IMR-90 (cell line): ENCODE data around the gene FBXW11. TPM values are rescaled to one million over a fixed set of nuclear protein-coding genes. Genes with fewer than 3 reads are reported as not detected.

Experiments used
- ATAC-seq: fragments of 200-7000 bp; cut with Tn5 transposase; 2 replicates; pipeline ENCODE4 v1.9.1; 2020; ENCODE audit warnings: low read depth, mild to moderate bottlenecking, moderate library complexity
- BruUV-seq: library from RNA; stranded (reverse); fragments of 400-500 nt; replicated peaks from 2 replicates; lab custom pipeline; 2021; lab: Mats Ljungman, UMichigan
- CTCF ChIA-PET: fragments of 300-600 bp; formaldehyde crosslinking; extraction: SDS; loops from one replicate; lab custom pipeline; 2021; ENCODE audit warnings: antibody characterized with exemption; lab: Yijun Ruan, JAX
- POLR2A ChIA-PET: fragments of 300-600 bp; sonication (Branson Sonifier 250); formaldehyde crosslinking; loops from one replicate; lab custom pipeline; 2022; ENCODE audit warnings: antibody characterized with exemption; ENCODE audit not compliant: unreplicated experiment; lab: Charles Lee
- DNase-seq: peaks from one replicate; pipeline ENCODE4 v3.0.0; 2013
- H2AFZ ChIP-seq: replicated peaks from 2 replicates; pipeline ENCODE3; 2013; ENCODE audit warnings: low read length, mild to moderate bottlenecking; ENCODE audit not compliant: poor library complexity
- H2AK5ac ChIP-seq: 2 replicates; pipeline ENCODE4 v1.6.1; 2013; ENCODE audit warnings: low read depth, low read length, inconsistent platforms
- H2AK9ac ChIP-seq: replicated peaks from 2 replicates; pipeline ENCODE3; 2013; ENCODE audit warnings: mild to moderate bottlenecking, low read depth, low read length, moderate library complexity; ENCODE audit not compliant: poor library complexity
- H2BK120ac ChIP-seq: 2 replicates; pipeline ENCODE4 v1.6.1; 2013; ENCODE audit warnings: low read depth, low read length, inconsistent platforms
- H2BK15ac ChIP-seq: 3 replicates; pipeline ENCODE4 v1.6.1; 2013; ENCODE audit warnings: low read depth, low read length, inconsistent platforms
- H2BK20ac ChIP-seq: 2 replicates; pipeline ENCODE4 v1.6.1; 2013; ENCODE audit warnings: low read depth, mild to moderate bottlenecking, inconsistent platforms, low read length, moderate library complexity
- H2BK5ac ChIP-seq: 2 replicates; pipeline ENCODE4 v1.6.1; 2013; ENCODE audit warnings: mild to moderate bottlenecking, low read depth, low read length, inconsistent platforms; ENCODE audit not compliant: poor library complexity, severe bottlenecking
- H3K14ac ChIP-seq: replicated peaks from 2 replicates; pipeline ENCODE4 v1.6.1; 2013; ENCODE audit warnings: low read depth, low read length, inconsistent platforms
- H3K18ac ChIP-seq: 2 replicates; pipeline ENCODE4 v1.6.1; 2013; ENCODE audit warnings: low read depth, low read length, control low read depth
- H3K23ac ChIP-seq: 2 replicates; pipeline ENCODE4 v1.6.1; 2013; ENCODE audit warnings: low read depth, low read length, inconsistent platforms
- H3K27ac ChIP-seq: 2 replicates; pipeline ENCODE4 v1.5.1; 2013; ENCODE audit warnings: mild to moderate bottlenecking, control low read depth, low read length; ENCODE audit not compliant: insufficient read depth
- H3K27me3 ChIP-seq: 2 replicates; pipeline ENCODE4 v1.6.1; 2013; ENCODE audit warnings: low read length; ENCODE audit not compliant: control insufficient read depth, insufficient read depth
- H3K36me3 ChIP-seq: 2 replicates; pipeline ENCODE4 v1.6.1; 2013; ENCODE audit warnings: low read length, mixed read lengths; ENCODE audit not compliant: control insufficient read depth, insufficient read depth
- H3K4ac ChIP-seq: 2 replicates; pipeline ENCODE4 v1.6.1; 2013; ENCODE audit warnings: low read depth, low read length, inconsistent platforms
- H3K4me1 ChIP-seq: 2 replicates; pipeline ENCODE4 v1.6.1; 2013; ENCODE audit warnings: low read length, mixed read lengths; ENCODE audit not compliant: control insufficient read depth, insufficient read depth
- H3K4me2 ChIP-seq: 2 replicates; pipeline ENCODE4 v1.6.1; 2013; ENCODE audit warnings: low read depth, mild to moderate bottlenecking, control low read depth, low read length, moderate library complexity
- H3K4me3 ChIP-seq: 2 replicates; pipeline ENCODE4 v1.5.1; 2013; ENCODE audit warnings: low read depth, mild to moderate bottlenecking, control low read depth, low read length, moderate library complexity; ENCODE audit not compliant: insufficient read depth
- H3K56ac ChIP-seq: 2 replicates; pipeline ENCODE4 v1.6.1; 2013; ENCODE audit warnings: low read length, inconsistent platforms; ENCODE audit not compliant: insufficient read depth; ENCODE audit errors: extremely low read depth
- H3K79me1 ChIP-seq, 2 experiments: 2 replicates each; pipeline ENCODE4 v1.6.1; 2013; ENCODE audit warnings: low read length in 2 of 2, inconsistent platforms in 1 of 2, low read depth in 1 of 2
- H3K9ac ChIP-seq: 2 replicates; pipeline ENCODE4 v1.6.1; 2013; ENCODE audit warnings: low read depth, low read length, control low read depth
- H3K9me1 ChIP-seq: 2 replicates; pipeline ENCODE4 v1.6.1; 2013; ENCODE audit warnings: low read length, inconsistent platforms; ENCODE audit not compliant: insufficient read depth
- H3K9me3 ChIP-seq: 2 replicates; pipeline ENCODE4 v1.6.1; 2013; ENCODE audit warnings: low read length; ENCODE audit not compliant: control insufficient read depth, insufficient read depth
- H4K20me1 ChIP-seq: 2 replicates; pipeline ENCODE4 v1.6.1; 2013; ENCODE audit warnings: low read length, inconsistent platforms; ENCODE audit not compliant: insufficient read depth
- H4K5ac ChIP-seq: 2 replicates; pipeline ENCODE4 v1.6.1; 2013; ENCODE audit warnings: mild to moderate bottlenecking, low read depth, low read length, control low read depth
- H4K8ac ChIP-seq, 2 experiments: 2 replicates each; pipeline ENCODE4 v1.6.1; 2013; ENCODE audit warnings: low read depth in 2 of 2, low read length in 2 of 2, control low read depth in 1 of 2, inconsistent platforms in 1 of 2
- H4K91ac ChIP-seq: 2 replicates; pipeline ENCODE4 v1.6.1; 2013; ENCODE audit warnings: low read depth, low read length, inconsistent platforms; ENCODE audit not compliant: insufficient read depth
- FOS ChIP-seq: fragments of 150-350 bp; IDR thresholded peaks from 2 replicates; pipeline ENCODE4 v1.6.1; 2016; ENCODE audit warnings: low read depth, low read length
- MAZ ChIP-seq: IDR thresholded peaks from 2 replicates; pipeline ENCODE4 v1.6.1; 2012; ENCODE audit warnings: low read depth, mild to moderate bottlenecking, low read length, improper control_type of control experiment, moderate library complexity, borderline replicate concordance
- SMC3 ChIP-seq: fragments of 150-350 bp; IDR thresholded peaks from 2 replicates; pipeline ENCODE4 v1.6.1; 2016; ENCODE audit warnings: low read depth, mild to moderate bottlenecking, antibody characterized with exemption, low read length, moderate library complexity
- WGBS, 2 experiments: methylation state at CpG; one replicate each; pipeline versions ENCODE4 v1.1.5 to v1.1.7; 2013; ENCODE audit warnings: missing lambda C conversion rate in 2 of 2; ENCODE audit not compliant: insufficient read length in 1 of 2; ENCODE audit errors: extremely low coverage in 2 of 2; 5-methylcytosine and 5-hydroxymethylcytosine counted together
- dilution Hi-C: fragments of 300-500 bp; cut with HindIII; formaldehyde crosslinking; loops from one replicate; pipeline ENCODE4 v1.14.3; 2018; ENCODE audit warnings: low sequenced_read_pairs; ENCODE audit not compliant: unreplicated experiment
- in situ Hi-C: fragments of 300-500 bp; cut with MboI; formaldehyde crosslinking; loops from 3 replicates; pipeline ENCODE4 v1.14.3; 2019; ENCODE audit warnings: low sequenced_read_pairs, inconsistent platforms, mixed read lengths
- intact Hi-C: fragments of 100-400 bp; cut with micrococcal nuclease; formaldehyde crosslinking; loops from 2 replicates; pipeline ENCODE4 v1.10.0; 2022
- polyA plus RNA-seq, 3 experiments: library from polyadenylated mRNA; depleted of rRNA; stranded (reverse); fragments of >200 nt; gene quantifications; 2 replicates each; pipeline ENCODE4 v1.2.3, GENCODE V29; 2012; ENCODE audit warnings: low replicate concordance in 1 of 3
- total RNA-seq: library from RNA; depleted of rRNA; stranded (reverse); fragments of >200 nt; gene quantifications from 2 replicates; pipeline ENCODE4 v1.2.3, GENCODE V29; 2012

Gene FBXW11
- total and polyA plus RNA-seq, 2 of the 4 experiments (the other 2 are of a cell fraction) = 34.3 to 97.1 TPM

DNA sequence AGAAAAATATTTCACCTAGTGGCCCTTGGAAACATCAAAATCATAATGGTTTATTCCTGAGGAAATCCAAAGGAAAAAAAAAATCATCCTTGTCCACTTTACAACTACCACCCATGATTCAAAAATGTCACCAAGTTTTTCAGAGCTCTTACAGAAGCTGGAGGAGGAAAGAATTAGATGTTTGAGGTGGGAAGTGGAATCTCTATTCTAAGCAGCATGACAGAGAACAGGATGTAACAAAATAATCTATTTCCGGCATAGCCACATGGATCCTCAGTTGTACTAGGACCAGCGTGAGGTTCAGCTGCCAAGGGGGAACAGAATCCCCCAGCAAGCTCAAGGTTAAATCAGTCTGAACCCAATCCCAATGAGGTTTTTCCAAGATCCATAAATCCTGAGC lies 40.2 kb downstream of the FBXW11 start:
- H3K36me3 ChIP-seq = no peaks in the 10 kb centered on the region
- in situ Hi-C loops (no loop called here), intact Hi-C loops (no loop called here), dilution Hi-C loops (no loop called here)
- BruUV-seq = no TSS peak
- no peak overlapping the region for H3K4me2 ChIP-seq
- no peak overlapping the region for H3K14ac ChIP-seq
- H3K9me1 ChIP-seq = peaks cover 11% of the 10 kb centered on the region
- H2BK120ac ChIP-seq = no peak overlapping the region
- DNase-seq (no peak), ATAC-seq (no peak)
- H2AK5ac ChIP-seq = peak overlapping the region; percentile 26; the same call in 1 of the 2 replicates
- no peak overlapping the region for H4K91ac ChIP-seq
- H4K8ac ChIP-seq = no peak overlapping the region
- H3K79me1 ChIP-seq = peaks cover 28 to 68% of the 10 kb centered on the region in 2 experiments
- WGBS, 2 experiments = no CpG with 5 or more reads among the region's 2 CpGs
- H3K9me3 ChIP-seq = no peaks in the 10 kb centered on the region
- H2AK9ac ChIP-seq = no peak overlapping the region
- POLR2A ChIA-PET = no interaction called here
- no peak overlapping the region for H3K4me3 ChIP-seq
- CTCF ChIA-PET = no interaction called here
- peak overlapping the region; percentile 14; the same call in 1 of the 2 replicates for H3K23ac ChIP-seq
- no peak overlapping the region for H3K9ac ChIP-seq
- H2BK5ac ChIP-seq = no peak overlapping the region
- H3K4me1 ChIP-seq = peaks cover 8% of the 10 kb centered on the region
- H4K20me1 ChIP-seq = peaks cover 68% of the 10 kb centered on the region
- no peak overlapping the region for H3K18ac ChIP-seq
- H2BK20ac ChIP-seq = no peak overlapping the region
- no peak overlapping the region for H3K56ac ChIP-seq
- H3K27ac ChIP-seq = no peak overlapping the region
- H2AFZ ChIP-seq = no peak overlapping the region
- no peak overlapping the region; the same call in 2 of the 3 replicates for H2BK15ac ChIP-seq
- no peak for TF ChIP-seq FOS
- TF ChIP-seq SMC3 = no peak
- no peak for TF ChIP-seq MAZ
- peak overlapping the region; percentile 35; the same call in 1 of the 2 replicates for H3K4ac ChIP-seq
- no peaks in the 10 kb centered on the region for H3K27me3 ChIP-seq
- H4K5ac ChIP-seq = no peak overlapping the region
